SU-DHL-6 (cell line): ENCODE data around the gene CPHXL.

ENCODE experiments used
- H2AFZ ChIP-seq: fragments of 200-600 bp; sonication (generic); 2 replicates; pipeline ENCODE4 v1.6.1; 2014; ENCODE audit warnings: low read depth, mild to moderate bottlenecking, moderate library complexity, mixed read lengths, antibody characterized with exemption, low read length; ENCODE audit not compliant: severe bottlenecking
- H3F3A ChIP-seq: fragments of 200-600 bp; shearing (Covaris generic); 2 replicates; pipeline ENCODE4 v1.6.0; 2016; ENCODE audit warnings: antibody characterized with exemption, mild to moderate bottlenecking; ENCODE audit not compliant: insufficient read depth
- H3K27ac ChIP-seq: fragments of 200-600 bp; sonication (generic); 2 replicates; pipeline ENCODE4 v1.5.1; 2016; ENCODE audit warnings: low read depth, mild to moderate bottlenecking, low read length, moderate library complexity, mixed read lengths
- H3K27me3 ChIP-seq: fragments of 200-600 bp; sonication (generic), shearing (Covaris generic); 2 replicates; pipeline ENCODE4 v1.6.0; 2014; ENCODE audit warnings: mild to moderate bottlenecking, low read length
- H3K36me3 ChIP-seq: fragments of 200-600 bp; sonication (generic); 2 replicates; pipeline ENCODE4 v1.6.1; 2014; ENCODE audit warnings: mild to moderate bottlenecking, low read length, mixed read lengths
- H3K4me2 ChIP-seq: fragments of 300-600, 200-600 bp; shearing (Covaris generic), sonication (generic); 2 replicates; pipeline ENCODE4 v1.6.0; 2014; ENCODE audit warnings: low read length, low read depth, mild to moderate bottlenecking; ENCODE audit not compliant: poor library complexity, severe bottlenecking
- H3K4me3 ChIP-seq: fragments of 200-600 bp; sonication (generic); 2 replicates; pipeline ENCODE4 v1.5.1; 2014; ENCODE audit warnings: antibody characterized with exemption, low read length, mild to moderate bottlenecking, mixed read lengths; ENCODE audit not compliant: insufficient read depth, poor library complexity, severe bottlenecking
- H3K79me2 ChIP-seq: fragments of 200-600 bp; sonication (generic); 2 replicates; pipeline ENCODE4 v1.6.1; 2014; ENCODE audit warnings: mild to moderate bottlenecking, low read length, moderate library complexity; ENCODE audit not compliant: insufficient read depth
- H3K9ac ChIP-seq: fragments of 200-600 bp; sonication (generic); 2 replicates; pipeline ENCODE4 v1.7.0; 2014; ENCODE audit warnings: mild to moderate bottlenecking, low read length
- H3K9me2 ChIP-seq: fragments of 200-600 bp; sonication (generic); replicated peaks from 2 replicates; pipeline ENCODE4 v1.6.1; 2014; ENCODE audit warnings: low read length; ENCODE audit not compliant: insufficient read depth
- H3K9me3 ChIP-seq: fragments of 200-600 bp; sonication (generic); 2 replicates; pipeline ENCODE4 v1.6.1; 2014; ENCODE audit warnings: low read length, mixed read lengths; ENCODE audit not compliant: insufficient read depth
- H4K20me1 ChIP-seq: fragments of 200-600 bp; sonication (generic); 2 replicates; pipeline ENCODE4 v1.6.1; 2014; ENCODE audit warnings: low read depth, mild to moderate bottlenecking, antibody characterized with exemption, low read length, moderate library complexity, mixed read lengths
- CTCF ChIP-seq: fragments of 200-600 bp; sonication (generic); IDR thresholded peaks from one replicate; pipeline ENCODE4 v1.5.1; 2017; ENCODE audit warnings: antibody characterized with exemption, mild to moderate bottlenecking, low read length, moderate library complexity; ENCODE audit not compliant: insufficient read depth, poor library complexity, severe bottlenecking
- EZH2phosphoT487 ChIP-seq: fragments of 200-600 bp; sonication (generic), shearing (Covaris generic); conservative IDR thresholded peaks from 2 replicates; pipeline ENCODE4 v1.6.1; 2018; ENCODE audit warnings: mild to moderate bottlenecking, antibody characterized with exemption, low read length, moderate library complexity, mixed read lengths

CPHXL gene

GRCh38 chr16:75764154-75764768 lies 38.0 kb upstream of the CPHXL start:
- Histone ChIP-seq H3K9me2 (no peaks in the 10 kb centered on the region), H3K9ac (peak overlapping the region; percentile 33), H3K27ac (peak overlapping the region; percentile 91), H3K36me3 (no peaks in the 10 kb centered on the region), H3F3A (peaks cover 32% of the 10 kb centered on the region), H3K4me2 (peak overlapping the region; percentile 98), H3K79me2 (no peaks in the 10 kb centered on the region), H3K4me3 (peak overlapping the region; percentile 22), H2AFZ (peak overlapping the region; percentile 71), H3K9me3 (no peaks in the 10 kb centered on the region), H3K27me3 (no peaks in the 10 kb centered on the region), H4K20me1 (no peaks in the 10 kb centered on the region)
- peak; percentile 92 for TF ChIP-seq CTCF
- no peak for TF ChIP-seq EZH2phosphoT487

- Histone ChIP-seq H3K9me3 (no peaks in the 10 kb centered on the region), H3K36me3 (no peaks in the 10 kb centered on the region), H4K20me1 (no peaks in the 10 kb centered on the region), H3K27ac (peak overlapping the region; percentile 91), H3K4me3 (peak overlapping the region; percentile 49), H2AFZ (peak overlapping the region; percentile 59), H3K79me2 (no peaks in the 10 kb centered on the region), H3K27me3 (no peaks in the 10 kb centered on the region), H3K9me2 (no peaks in the 10 kb centered on the region), H3F3A (peaks cover 35% of the 10 kb centered on the region), H3K4me2 (peak overlapping the region; percentile 98), H3K9ac (peak overlapping the region; percentile 51)
- TF ChIP-seq CTCF (no peak), EZH2phosphoT487 (no peak)
Measured at GRCh38 chr16:75763204-75763603, 36.9 kb upstream of the CPHXL start.

DNA sequence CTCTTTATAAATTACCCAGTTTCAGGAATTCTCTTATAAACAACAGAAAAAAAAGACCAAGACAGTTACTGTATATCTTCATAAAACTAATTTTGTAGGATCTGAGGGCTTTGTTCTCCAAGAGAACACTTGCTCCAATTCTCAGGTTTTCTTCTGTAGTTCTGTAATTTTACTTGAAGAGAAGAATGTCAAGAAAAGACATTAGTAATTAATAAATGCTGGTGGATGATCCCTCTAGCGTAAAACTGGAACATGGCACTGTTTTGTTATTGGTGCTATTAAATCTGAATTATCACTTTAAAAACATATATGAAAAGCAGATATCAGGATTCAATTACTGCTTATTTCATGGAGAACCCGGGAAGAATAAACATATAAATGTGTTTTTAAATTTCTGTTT lies 36.5 kb upstream of the CPHXL start:
- no peaks in the 10 kb centered on the region for H3K79me2 ChIP-seq
- no peaks in the 10 kb centered on the region for H3K9me2 ChIP-seq
- peak overlapping the region; percentile 51 for H3K9ac ChIP-seq
- no peaks in the 10 kb centered on the region for H3K9me3 ChIP-seq
- peaks cover 35% of the 10 kb centered on the region for H3F3A ChIP-seq
- peak overlapping the region; percentile 59 for H2AFZ ChIP-seq
- H3K27ac ChIP-seq: peak overlapping the region; percentile 91
- no peak for TF ChIP-seq CTCF
- TF ChIP-seq EZH2phosphoT487: no peak
- no peaks in the 10 kb centered on the region for H3K27me3 ChIP-seq
- H3K36me3 ChIP-seq: no peaks in the 10 kb centered on the region
- H3K4me2 ChIP-seq: peak overlapping the region; percentile 98
- no peaks in the 10 kb centered on the region for H4K20me1 ChIP-seq
- H3K4me3 ChIP-seq: peak overlapping the region; percentile 49
